IMR-90 (cell line): Measurements from ENCODE around the gene ZNF436. TPM values are rescaled to one million over a fixed set of nuclear protein-coding genes. Genes with fewer than 3 reads are reported as not detected.
A peak's percentile ranks its signal among the peaks of the same experiment; 100 is the strongest.

Experiments
- ATAC-seq: fragments of 200-7000 bp; cut with Tn5 transposase; 2 replicates; pipeline ENCODE4 v1.9.1; 2020; ENCODE audit warnings: low read depth, mild to moderate bottlenecking, moderate library complexity
- BruUV-seq: library from RNA; stranded (reverse); fragments of 400-500 nt; replicated peaks from 2 replicates; lab custom pipeline; 2021; lab: Mats Ljungman, UMichigan
- CTCF ChIA-PET: fragments of 300-600 bp; formaldehyde crosslinking; extraction: SDS; loops from one replicate; lab custom pipeline; 2021; ENCODE audit warnings: antibody characterized with exemption; lab: Yijun Ruan, JAX
- POLR2A ChIA-PET: fragments of 300-600 bp; sonication (Branson Sonifier 250); formaldehyde crosslinking; loops from one replicate; lab custom pipeline; 2022; ENCODE audit warnings: antibody characterized with exemption; ENCODE audit not compliant: unreplicated experiment; lab: Charles Lee
- DNase-seq: peaks from one replicate; pipeline ENCODE4 v3.0.0; 2013
- H2AFZ ChIP-seq: replicated peaks from 2 replicates; pipeline ENCODE3; 2013; ENCODE audit warnings: low read length, mild to moderate bottlenecking; ENCODE audit not compliant: poor library complexity
- H2AK5ac ChIP-seq: 2 replicates; pipeline ENCODE4 v1.6.1; 2013; ENCODE audit warnings: low read depth, low read length, inconsistent platforms
- H2AK9ac ChIP-seq: replicated peaks from 2 replicates; pipeline ENCODE3; 2013; ENCODE audit warnings: mild to moderate bottlenecking, low read depth, low read length, moderate library complexity; ENCODE audit not compliant: poor library complexity
- H2BK120ac ChIP-seq: 2 replicates; pipeline ENCODE4 v1.6.1; 2013; ENCODE audit warnings: low read depth, low read length, inconsistent platforms
- H2BK15ac ChIP-seq: 3 replicates; pipeline ENCODE4 v1.6.1; 2013; ENCODE audit warnings: low read depth, low read length, inconsistent platforms
- H2BK20ac ChIP-seq: 2 replicates; pipeline ENCODE4 v1.6.1; 2013; ENCODE audit warnings: low read depth, mild to moderate bottlenecking, inconsistent platforms, low read length, moderate library complexity
- H2BK5ac ChIP-seq: 2 replicates; pipeline ENCODE4 v1.6.1; 2013; ENCODE audit warnings: mild to moderate bottlenecking, low read depth, low read length, inconsistent platforms; ENCODE audit not compliant: poor library complexity, severe bottlenecking
- H3K14ac ChIP-seq: replicated peaks from 2 replicates; pipeline ENCODE4 v1.6.1; 2013; ENCODE audit warnings: low read depth, low read length, inconsistent platforms
- H3K18ac ChIP-seq: 2 replicates; pipeline ENCODE4 v1.6.1; 2013; ENCODE audit warnings: low read depth, low read length, control low read depth
- H3K23ac ChIP-seq: 2 replicates; pipeline ENCODE4 v1.6.1; 2013; ENCODE audit warnings: low read depth, low read length, inconsistent platforms
- H3K27ac ChIP-seq: 2 replicates; pipeline ENCODE4 v1.5.1; 2013; ENCODE audit warnings: mild to moderate bottlenecking, control low read depth, low read length; ENCODE audit not compliant: insufficient read depth
- H3K27me3 ChIP-seq: 2 replicates; pipeline ENCODE4 v1.6.1; 2013; ENCODE audit warnings: low read length; ENCODE audit not compliant: control insufficient read depth, insufficient read depth
- H3K36me3 ChIP-seq: 2 replicates; pipeline ENCODE4 v1.6.1; 2013; ENCODE audit warnings: low read length, mixed read lengths; ENCODE audit not compliant: control insufficient read depth, insufficient read depth
- H3K4ac ChIP-seq: 2 replicates; pipeline ENCODE4 v1.6.1; 2013; ENCODE audit warnings: low read depth, low read length, inconsistent platforms
- H3K4me1 ChIP-seq: 2 replicates; pipeline ENCODE4 v1.6.1; 2013; ENCODE audit warnings: low read length, mixed read lengths; ENCODE audit not compliant: control insufficient read depth, insufficient read depth
- H3K4me2 ChIP-seq: 2 replicates; pipeline ENCODE4 v1.6.1; 2013; ENCODE audit warnings: low read depth, mild to moderate bottlenecking, control low read depth, low read length, moderate library complexity
- H3K4me3 ChIP-seq: 2 replicates; pipeline ENCODE4 v1.5.1; 2013; ENCODE audit warnings: low read depth, mild to moderate bottlenecking, control low read depth, low read length, moderate library complexity; ENCODE audit not compliant: insufficient read depth
- H3K56ac ChIP-seq: 2 replicates; pipeline ENCODE4 v1.6.1; 2013; ENCODE audit warnings: low read length, inconsistent platforms; ENCODE audit not compliant: insufficient read depth; ENCODE audit errors: extremely low read depth
- H3K79me1 ChIP-seq, 2 experiments: 2 replicates each; pipeline ENCODE4 v1.6.1; 2013; ENCODE audit warnings: low read length in 2 of 2, inconsistent platforms in 1 of 2, low read depth in 1 of 2
- H3K9ac ChIP-seq: 2 replicates; pipeline ENCODE4 v1.6.1; 2013; ENCODE audit warnings: low read depth, low read length, control low read depth
- H3K9me1 ChIP-seq: 2 replicates; pipeline ENCODE4 v1.6.1; 2013; ENCODE audit warnings: low read length, inconsistent platforms; ENCODE audit not compliant: insufficient read depth
- H3K9me3 ChIP-seq: 2 replicates; pipeline ENCODE4 v1.6.1; 2013; ENCODE audit warnings: low read length; ENCODE audit not compliant: control insufficient read depth, insufficient read depth
- H4K20me1 ChIP-seq: 2 replicates; pipeline ENCODE4 v1.6.1; 2013; ENCODE audit warnings: low read length, inconsistent platforms; ENCODE audit not compliant: insufficient read depth
- H4K5ac ChIP-seq: 2 replicates; pipeline ENCODE4 v1.6.1; 2013; ENCODE audit warnings: mild to moderate bottlenecking, low read depth, low read length, control low read depth
- H4K8ac ChIP-seq, 2 experiments: 2 replicates each; pipeline ENCODE4 v1.6.1; 2013; ENCODE audit warnings: low read depth in 2 of 2, low read length in 2 of 2, control low read depth in 1 of 2, inconsistent platforms in 1 of 2
- H4K91ac ChIP-seq: 2 replicates; pipeline ENCODE4 v1.6.1; 2013; ENCODE audit warnings: low read depth, low read length, inconsistent platforms; ENCODE audit not compliant: insufficient read depth
- BHLHE40 ChIP-seq: fragments of 150-350 bp; IDR thresholded peaks from 2 replicates; pipeline ENCODE4 v1.6.1; 2016; ENCODE audit warnings: mild to moderate bottlenecking, low read depth, low read length
- CEBPB ChIP-seq: IDR thresholded peaks from 2 replicates; pipeline ENCODE4 v1.6.1; 2012; ENCODE audit warnings: low read depth, low read length, improper control_type of control experiment
- CHD1 ChIP-seq: IDR thresholded peaks from 2 replicates; pipeline ENCODE4 v1.6.1; 2012; ENCODE audit warnings: low read depth, low read length, improper control_type of control experiment
- FOS ChIP-seq: fragments of 150-350 bp; IDR thresholded peaks from 2 replicates; pipeline ENCODE4 v1.6.1; 2016; ENCODE audit warnings: low read depth, low read length
- MAFK ChIP-seq: IDR thresholded peaks from 2 replicates; pipeline ENCODE4 v1.6.1; 2012; ENCODE audit warnings: low read depth, low read length, improper control_type of control experiment
- MAZ ChIP-seq: IDR thresholded peaks from 2 replicates; pipeline ENCODE4 v1.6.1; 2012; ENCODE audit warnings: low read depth, mild to moderate bottlenecking, low read length, improper control_type of control experiment, moderate library complexity, borderline replicate concordance
- MXI1 ChIP-seq: IDR thresholded peaks from 2 replicates; pipeline ENCODE4 v1.6.1; 2012; ENCODE audit warnings: low read depth, mild to moderate bottlenecking, low read length, moderate library complexity, borderline replicate concordance
- POLR2A ChIP-seq: IDR thresholded peaks from 2 replicates; pipeline ENCODE4 v1.6.1; 2012; ENCODE audit warnings: mild to moderate bottlenecking, low read depth, low read length
- RAD21 ChIP-seq: IDR thresholded peaks from 2 replicates; pipeline ENCODE4 v1.6.1; 2012; ENCODE audit warnings: low read length, improper control_type of control experiment
- RCOR1 ChIP-seq: IDR thresholded peaks from 2 replicates; pipeline ENCODE4 v1.6.1; 2012; ENCODE audit warnings: mild to moderate bottlenecking, low read length, improper control_type of control experiment; ENCODE audit not compliant: insufficient replicate concordance
- RFX5 ChIP-seq: IDR thresholded peaks from 2 replicates; pipeline ENCODE4 v1.8.0; 2012; ENCODE audit warnings: low read depth, mild to moderate bottlenecking, low read length, moderate library complexity
- USF2 ChIP-seq: fragments of 150-350 bp; IDR thresholded peaks from 2 replicates; pipeline ENCODE4 v1.6.1; 2017; ENCODE audit warnings: mild to moderate bottlenecking, antibody characterized with exemption, low read length, low read depth
- WGBS, 2 experiments: methylation state at CpG; one replicate each; pipeline versions ENCODE4 v1.1.5 to v1.1.7; 2013; ENCODE audit warnings: missing lambda C conversion rate in 2 of 2; ENCODE audit not compliant: insufficient read length in 1 of 2; ENCODE audit errors: extremely low coverage in 2 of 2; 5-methylcytosine and 5-hydroxymethylcytosine counted together
- dilution Hi-C: fragments of 300-500 bp; cut with HindIII; formaldehyde crosslinking; loops from one replicate; pipeline ENCODE4 v1.14.3; 2018; ENCODE audit warnings: low sequenced_read_pairs; ENCODE audit not compliant: unreplicated experiment
- in situ Hi-C: fragments of 300-500 bp; cut with MboI; formaldehyde crosslinking; loops from 3 replicates; pipeline ENCODE4 v1.14.3; 2019; ENCODE audit warnings: low sequenced_read_pairs, inconsistent platforms, mixed read lengths
- intact Hi-C: fragments of 100-400 bp; cut with micrococcal nuclease; formaldehyde crosslinking; loops from 2 replicates; pipeline ENCODE4 v1.10.0; 2022
- polyA plus RNA-seq, 3 experiments: library from polyadenylated mRNA; depleted of rRNA; stranded (reverse); fragments of >200 nt; gene quantifications; 2 replicates each; pipeline ENCODE4 v1.2.3, GENCODE V29; 2012; ENCODE audit warnings: low replicate concordance in 1 of 3
- total RNA-seq: library from RNA; depleted of rRNA; stranded (reverse); fragments of >200 nt; gene quantifications from 2 replicates; pipeline ENCODE4 v1.2.3, GENCODE V29; 2012

The ZNF436 gene
- total and polyA plus RNA-seq, 2 of the 4 experiments (the other 2 are of a cell fraction) = 5.3 to 14.3 TPM

DNA sequence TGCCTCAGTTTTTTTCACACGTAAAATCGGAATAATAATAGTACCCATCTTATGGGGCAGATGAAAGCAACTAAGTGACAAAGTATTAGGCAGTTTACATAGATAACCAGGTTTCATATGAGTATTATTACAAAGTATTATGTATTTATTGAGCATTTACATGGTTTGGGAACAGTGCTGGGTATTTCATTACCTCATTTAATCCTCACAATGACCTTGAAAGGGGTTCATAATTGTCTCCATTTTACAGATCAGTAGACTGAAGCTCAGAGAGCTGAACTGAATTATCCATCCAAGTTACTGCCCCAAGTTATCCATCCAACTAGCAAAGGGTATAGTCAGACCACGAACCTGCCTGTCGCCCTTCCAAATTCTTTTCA is 33.7 kb upstream of the ZNF436 start (continued):
- TF ChIP-seq BHLHE40 (no peak), POLR2A (no peak), MAZ (no peak), MAFK (no peak), RAD21 (no peak), USF2 (no peak)

- no CpG with 5 or more reads among the region's 6 CpGs for WGBS, 2 experiments
- TF ChIP-seq BHLHE40 = peak; percentile 39; the same call in 1 of the 2 replicates
- TF ChIP-seq RFX5 = no peak
- TF ChIP-seq RAD21 = peak; percentile 10; the same call in 1 of the 2 replicates
- no peak for TF ChIP-seq CHD1
- peak; percentile 55 for TF ChIP-seq CEBPB
- peak; percentile 96 for TF ChIP-seq MXI1
- TF ChIP-seq MAZ = no peak
- peak; percentile 18 for TF ChIP-seq RCOR1
- peak; percentile 90 for TF ChIP-seq FOS
- Histone ChIP-seq H3K23ac (peak overlapping the region; percentile 48; the same call in 1 of the 2 replicates), H3K9me3 (no peaks in the 10 kb centered on the region), H3K36me3 (no peaks in the 10 kb centered on the region), H3K27ac (peak overlapping the region; percentile 62), H3K14ac (0 out of 2 replicates have a peak overlapping the region, but pooled peaks have one; percentile 61), H2BK20ac (peak overlapping the region; percentile 92), H4K8ac (peak overlapping the region in 1 of 2 experiments; percentile 65; a peak in 2 of 4 replicates), H4K91ac (peak overlapping the region; percentile 85; the same call in 1 of the 2 replicates), H2BK120ac (peak overlapping the region; percentile 87), H3K9ac (no peak overlapping the region), H3K56ac (peak overlapping the region; percentile 82; the same call in 1 of the 2 replicates), H3K4me3 (no peak overlapping the region), H4K20me1 (peaks cover 3% of the 10 kb centered on the region; the same call in 1 of the 2 replicates), H3K79me1 (0 out of 4 replicates have a peak, but pooled peaks cover 0 to 4% of the 10 kb centered on the region in 2 experiments), H3K9me1 (peaks cover 20% of the 10 kb centered on the region), H2AK5ac (peak overlapping the region; percentile 65; the same call in 1 of the 2 replicates), H2AK9ac (peak overlapping the region; percentile 56), H3K27me3 (no peaks in the 10 kb centered on the region), H3K18ac (no peak overlapping the region), H3K4me1 (peaks cover 21% of the 10 kb centered on the region), H2BK15ac (peak overlapping the region; percentile 88; the same call in 2 of the 3 replicates), H2BK5ac (peak overlapping the region; percentile 65), H3K4ac (peak overlapping the region; percentile 92), H4K5ac (no peak overlapping the region; the same call in 1 of the 2 replicates), H3K4me2 (peak overlapping the region; percentile 54; the same call in 1 of the 2 replicates), H2AFZ (peak overlapping the region; percentile 82)
- ATAC-seq (peak; percentile 68), DNase-seq (peak; percentile 86)
- ChIA-PET POLR2A (no interaction called here), CTCF (interaction anchor here (1.5 to 2.3 kb wide), 3 partner anchors 9 to 33 kb away, joined by 6 to 16 read pairs (median 8); partner anchors contain the start of gene ZNF436)
- in situ Hi-C loops (no loop called here), intact Hi-C loops (loop anchor here (1.0 to 5.0 kb wide), 3 partner anchors 59 to 426 kb away; partner anchors contain the start of gene HNRNPR), dilution Hi-C loops (no loop called here)
- BruUV-seq = no TSS peak
Observed at GRCh38 chr1:23403038-23403336, 33.4 kb upstream of the ZNF436 start.
